Measurements from ENCODE around the gene NFATC1.

DNA sequence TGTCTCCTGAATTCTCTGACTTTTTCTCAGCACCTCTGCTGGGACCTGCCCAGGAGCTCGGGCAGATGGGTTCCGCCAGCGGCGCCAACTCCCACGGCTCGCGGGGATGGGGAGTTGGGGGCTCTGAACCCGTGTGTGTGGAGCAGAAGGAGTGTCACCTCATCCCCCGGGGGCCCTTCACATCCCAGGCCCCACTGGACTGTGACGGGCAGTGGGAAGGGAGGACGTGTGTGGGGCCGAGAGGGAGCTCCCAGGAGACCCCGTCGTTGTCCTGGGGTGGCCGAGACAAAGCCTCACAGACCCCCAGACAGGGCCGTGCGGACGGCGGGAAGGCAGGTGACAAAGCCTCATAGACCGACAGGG lies 153.9 kb downstream of the NFATC1 start:
- TF ChIP-seq GATA2 (IDR thresholded peaks at IDR 0.05; ENCODE audit: low read depth, low read length) (no peak), GATA3 (IDR thresholded peaks at IDR 0.05; ENCODE audit: low read depth, low read length) (no peak)

All from SH-SY5Y (cell line).